ENCODE results near the gene RHBDD1. TPM values are rescaled to one million over a fixed set of nuclear protein-coding genes. Genes with fewer than 3 reads are reported as not detected.

The RHBDD1 gene
- total and polyA plus RNA-seq, 5 donors from 2014 or later = 24.7 to 56.4 (median 27.4) TPM

DNA sequence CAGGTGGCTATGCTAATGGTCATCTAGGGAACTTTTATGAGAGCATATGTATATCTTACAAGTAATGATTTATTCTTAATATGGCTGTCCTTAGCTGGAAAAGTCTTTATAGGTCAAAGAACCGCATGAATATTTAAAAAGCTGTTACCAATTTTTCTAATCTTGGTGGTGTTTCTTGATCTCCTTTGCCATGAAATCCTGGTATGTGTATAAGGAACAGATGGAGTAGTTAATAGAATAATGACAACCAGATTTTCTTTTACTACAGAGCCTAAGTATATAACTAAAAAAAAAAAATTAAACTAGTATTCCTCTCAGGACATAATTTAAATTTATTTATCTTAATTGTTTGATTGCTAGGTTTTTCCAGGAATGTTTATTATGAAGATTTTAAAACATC lies 74.5 kb downstream of the RHBDD1 start:
- Mint-ChIP-seq H3K4me1 (peaks cover 3 to 21% (median 12%) of the 10 kb centered on the region in 4 donors), H3K27me3 (no peaks in the 10 kb centered on the region), H3K4me3 (no peak overlapping the region), H3K36me3 (peaks cover 66% of the 10 kb centered on the region), H3K27ac (no peak overlapping the region), H3K9me3 (peaks cover 0 to 4% (median 0%) of the 10 kb centered on the region in 7 donors)
- no peak for ATAC-seq (ENCODE audit: low read depth in 2 of 2)
- no peak for DNase-seq
- Histone ChIP-seq H3K9me3 (ENCODE audit: control insufficient read depth in 2 of 2, low read length in 2 of 2) (no peaks in the 10 kb centered on the region), H3K27ac (ENCODE audit: insufficient read depth, low read length, poor library complexity, severe bottlenecking) (no peak overlapping the region), H3K27me3 (ENCODE audit: control insufficient read depth, insufficient read depth, low read length) (no peaks in the 10 kb centered on the region), H3K4me1 (ENCODE audit: control insufficient read depth, insufficient read depth, low read length, poor library complexity, severe bottlenecking) (no peaks in the 10 kb centered on the region), H3K36me3 (ENCODE audit: control insufficient read depth, insufficient read depth, low read length) (peaks cover 25% of the 10 kb centered on the region), H3K4me3 (ENCODE audit: low read depth, low read length) (no peak overlapping the region)

DNA sequence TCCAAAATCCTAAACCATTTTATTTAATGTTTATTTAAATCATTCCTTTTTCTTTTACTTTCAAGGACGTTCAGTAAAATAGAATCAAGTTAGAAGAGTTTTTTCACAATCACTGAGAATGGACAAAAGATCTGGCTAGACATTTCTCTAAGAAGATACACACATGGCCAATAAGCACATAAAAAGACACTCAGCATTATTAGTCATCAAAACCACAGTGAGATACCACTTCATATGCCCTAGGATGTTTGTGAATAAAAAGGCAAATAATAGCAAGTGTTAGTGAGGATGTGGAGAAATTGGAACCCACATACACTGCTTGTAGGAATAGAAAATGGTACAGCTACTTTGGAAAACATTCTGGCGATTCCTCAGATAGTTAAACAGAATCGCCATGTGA lies 76.1 kb downstream of the RHBDD1 start:
- Histone ChIP-seq H3K27me3 (ENCODE audit: control insufficient read depth, insufficient read depth, low read length) (no peaks in the 10 kb centered on the region), H3K4me1 (ENCODE audit: control insufficient read depth, insufficient read depth, low read length, poor library complexity, severe bottlenecking) (no peaks in the 10 kb centered on the region), H3K4me3 (ENCODE audit: low read depth, low read length) (no peak overlapping the region), H3K27ac (ENCODE audit: insufficient read depth, low read length, poor library complexity, severe bottlenecking) (no peak overlapping the region), H3K9me3 (ENCODE audit: control insufficient read depth in 2 of 2, low read length in 2 of 2) (no peaks in the 10 kb centered on the region), H3K36me3 (ENCODE audit: control insufficient read depth, insufficient read depth, low read length) (peaks cover 25% of the 10 kb centered on the region)
- DNase-seq = no peak
- no peaks in the 10 kb centered on the region for H3K27me3 Mint-ChIP-seq
- H3K4me1 Mint-ChIP-seq = peaks cover 9 to 22% (median 16%) of the 10 kb centered on the region in 4 donors
- ATAC-seq (ENCODE audit: low read depth in 2 of 2) = no peak
- no peak overlapping the region for H3K4me3 Mint-ChIP-seq
- peaks cover 0 to 4% (median 0%) of the 10 kb centered on the region in 7 donors for H3K9me3 Mint-ChIP-seq
- no peak overlapping the region for H3K27ac Mint-ChIP-seq
- H3K36me3 Mint-ChIP-seq = peaks cover 60% of the 10 kb centered on the region

DNA sequence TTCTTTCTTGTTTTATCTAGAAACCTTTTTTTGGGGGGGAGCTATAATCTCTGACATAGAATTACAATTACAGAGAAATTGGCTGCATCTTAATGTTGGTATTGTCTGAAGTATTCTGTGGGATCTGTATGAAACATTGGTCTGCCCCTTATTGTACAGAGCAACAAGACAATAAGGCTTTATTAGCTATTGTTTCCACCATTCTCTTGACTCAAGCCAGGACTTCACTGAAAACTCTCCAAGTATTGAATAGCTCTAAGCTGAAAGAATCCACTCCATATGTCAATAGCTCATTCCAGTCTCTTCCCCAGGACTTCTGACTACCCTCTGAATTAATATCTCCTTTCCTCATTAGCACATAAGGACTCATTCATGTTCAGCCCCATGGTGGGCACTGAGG lies 77.8 kb downstream of the RHBDD1 start:
- peaks cover 13 to 25% (median 17%) of the 10 kb centered on the region in 4 donors for H3K4me1 Mint-ChIP-seq
- H3K27ac ChIP-seq (ENCODE audit: insufficient read depth, low read length, poor library complexity, severe bottlenecking) = no peak overlapping the region
- no peak overlapping the region for H3K27ac Mint-ChIP-seq
- no peaks in the 10 kb centered on the region for H3K4me1 ChIP-seq (ENCODE audit: control insufficient read depth, insufficient read depth, low read length, poor library complexity, severe bottlenecking)
- DNase-seq (no peak), ATAC-seq (ENCODE audit: low read depth in 2 of 2) (no peak)
- no peaks in the 10 kb centered on the region for H3K9me3 ChIP-seq (ENCODE audit: control insufficient read depth in 2 of 2, low read length in 2 of 2)
- no peaks in the 10 kb centered on the region for H3K27me3 ChIP-seq (ENCODE audit: control insufficient read depth, insufficient read depth, low read length)
- H3K4me3 Mint-ChIP-seq = no peak overlapping the region
- H3K4me3 ChIP-seq (ENCODE audit: low read depth, low read length) = no peak overlapping the region
- H3K36me3 ChIP-seq (ENCODE audit: control insufficient read depth, insufficient read depth, low read length) = peaks cover 19% of the 10 kb centered on the region
- H3K27me3 Mint-ChIP-seq = no peaks in the 10 kb centered on the region
- peaks cover 0 to 4% (median 0%) of the 10 kb centered on the region in 7 donors for H3K9me3 Mint-ChIP-seq
- peaks cover 56% of the 10 kb centered on the region for H3K36me3 Mint-ChIP-seq

DNA sequence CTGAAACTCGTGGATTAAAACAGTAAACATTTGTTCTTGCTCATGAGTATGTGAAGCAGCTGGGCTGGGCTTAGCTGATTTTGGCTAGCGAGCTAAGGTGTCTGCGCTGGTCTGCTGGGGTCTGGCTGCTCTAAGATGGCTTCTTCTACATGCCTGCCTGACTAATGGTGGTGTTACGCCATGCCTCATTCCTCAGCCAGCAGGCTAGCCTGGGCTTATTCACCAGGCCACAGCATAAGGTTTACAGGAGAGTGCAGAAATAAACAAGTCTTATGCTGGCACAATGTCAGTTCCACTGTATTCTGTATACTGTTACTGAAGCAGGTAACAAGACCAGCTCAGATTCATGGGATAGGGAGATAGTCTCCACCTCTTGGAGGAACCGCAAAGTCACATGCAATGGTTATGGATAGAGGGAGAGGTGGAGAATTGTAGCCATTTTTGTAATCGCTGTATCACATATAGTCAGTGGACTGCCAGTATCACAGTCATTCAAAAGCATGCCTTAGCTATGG lies 80.0 kb downstream of the RHBDD1 start:
- no peak for ATAC-seq (ENCODE audit: low read depth in 2 of 2)
- H3K27ac Mint-ChIP-seq = peak overlapping the region; percentile 3 to 33 (median 17)
- H3K4me1 ChIP-seq (ENCODE audit: control insufficient read depth, insufficient read depth, low read length, poor library complexity, severe bottlenecking) = no peaks in the 10 kb centered on the region
- H3K36me3 Mint-ChIP-seq = peaks cover 51% of the 10 kb centered on the region
- H3K4me3 ChIP-seq (ENCODE audit: low read depth, low read length) = no peak overlapping the region
- no peak overlapping the region for H3K27ac ChIP-seq (ENCODE audit: insufficient read depth, low read length, poor library complexity, severe bottlenecking)
- H3K36me3 ChIP-seq (ENCODE audit: control insufficient read depth, insufficient read depth, low read length) = peaks cover 11% of the 10 kb centered on the region
- DNase-seq = no peak
- H3K4me3 Mint-ChIP-seq = no peak overlapping the region
- peaks cover 18 to 34% (median 21%) of the 10 kb centered on the region in 4 donors for H3K4me1 Mint-ChIP-seq
- no peaks in the 10 kb centered on the region for H3K27me3 ChIP-seq (ENCODE audit: control insufficient read depth, insufficient read depth, low read length)
- H3K9me3 Mint-ChIP-seq = peaks cover 0 to 4% (median 0%) of the 10 kb centered on the region in 7 donors
- no peaks in the 10 kb centered on the region for H3K27me3 Mint-ChIP-seq
- no peaks in the 10 kb centered on the region for H3K9me3 ChIP-seq (ENCODE audit: control insufficient read depth in 2 of 2, low read length in 2 of 2)

DNA sequence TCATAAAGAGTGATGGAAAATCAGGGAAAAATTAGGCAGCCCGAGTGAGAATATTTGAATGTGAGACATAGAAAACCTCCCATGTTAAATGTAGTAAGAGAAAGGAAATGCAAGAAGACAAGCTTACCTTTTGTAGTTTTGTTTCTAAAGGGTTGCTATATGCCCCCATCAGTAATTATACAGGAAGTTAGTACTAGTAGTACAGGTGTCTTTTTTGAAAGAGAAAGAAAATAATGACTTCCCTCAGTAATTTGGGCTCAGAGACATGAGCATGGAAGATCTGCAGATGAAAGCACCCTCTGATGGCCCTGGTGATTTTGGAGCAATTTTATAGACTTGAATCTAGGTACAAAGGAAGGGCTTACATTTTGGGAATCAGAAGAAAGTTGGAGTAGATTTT lies 80.8 kb downstream of the RHBDD1 start:
- Histone ChIP-seq H3K4me3 (ENCODE audit: low read depth, low read length) (no peak overlapping the region), H3K36me3 (ENCODE audit: control insufficient read depth, insufficient read depth, low read length) (peaks cover 11% of the 10 kb centered on the region), H3K9me3 (ENCODE audit: control insufficient read depth in 2 of 2, low read length in 2 of 2) (no peaks in the 10 kb centered on the region), H3K27me3 (ENCODE audit: control insufficient read depth, insufficient read depth, low read length) (no peaks in the 10 kb centered on the region), H3K27ac (ENCODE audit: insufficient read depth, low read length, poor library complexity, severe bottlenecking) (peak overlapping the region; percentile 27), H3K4me1 (ENCODE audit: control insufficient read depth, insufficient read depth, low read length, poor library complexity, severe bottlenecking) (no peaks in the 10 kb centered on the region)
- Mint-ChIP-seq H3K4me1 (peaks cover 20 to 34% (median 22%) of the 10 kb centered on the region in 4 donors), H3K9me3 (peaks cover 0 to 8% (median 1%) of the 10 kb centered on the region in 7 donors), H3K36me3 (peaks cover 48% of the 10 kb centered on the region), H3K27me3 (no peaks in the 10 kb centered on the region), H3K27ac (peak overlapping the region; percentile 3 to 81 (median 60)), H3K4me3 (peak overlapping the region in 1 of 4 donors; percentile 8)
- peak in 1 of 3 donors; percentile 10 for DNase-seq
- ATAC-seq (ENCODE audit: low read depth in 2 of 2) = peak in 1 of 2 donors; percentile 40

DNA sequence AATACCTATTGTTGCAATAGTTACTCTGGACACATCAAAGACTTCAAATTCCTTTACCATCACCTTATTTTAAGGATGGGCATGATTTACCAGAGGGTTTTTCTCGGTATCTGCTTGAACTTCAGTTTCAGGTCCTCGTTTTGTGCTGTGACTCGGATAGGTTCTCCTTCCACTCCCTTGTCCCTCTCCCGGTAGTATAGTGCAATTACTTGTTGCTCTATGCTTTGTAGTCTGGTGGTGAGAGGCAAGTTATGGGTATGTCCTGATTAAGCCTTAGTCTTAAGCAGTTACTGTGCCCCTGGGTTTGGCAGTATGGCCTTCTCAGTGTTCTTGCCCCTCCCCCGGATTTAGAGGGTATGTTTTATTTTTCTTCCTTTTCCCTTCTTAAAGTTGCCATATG lies 96.6 kb downstream of the RHBDD1 start:
- Histone ChIP-seq H3K4me1 (ENCODE audit: control insufficient read depth, insufficient read depth, low read length, poor library complexity, severe bottlenecking) (no peaks in the 10 kb centered on the region), H3K27ac (ENCODE audit: insufficient read depth, low read length, poor library complexity, severe bottlenecking) (no peak overlapping the region), H3K9me3 (ENCODE audit: control insufficient read depth in 2 of 2, low read length in 2 of 2) (no peaks in the 10 kb centered on the region), H3K36me3 (ENCODE audit: control insufficient read depth, insufficient read depth, low read length) (peaks cover 7% of the 10 kb centered on the region), H3K4me3 (ENCODE audit: low read depth, low read length) (no peak overlapping the region), H3K27me3 (ENCODE audit: control insufficient read depth, insufficient read depth, low read length) (no peaks in the 10 kb centered on the region)
- DNase-seq (no peak), ATAC-seq (ENCODE audit: low read depth in 2 of 2) (no peak)
- Mint-ChIP-seq H3K9me3 (peaks cover 0 to 3% (median 0%) of the 10 kb centered on the region in 7 donors), H3K36me3 (peaks cover 14% of the 10 kb centered on the region), H3K27ac (no peak overlapping the region), H3K4me1 (peaks cover 3 to 25% (median 13%) of the 10 kb centered on the region in 4 donors), H3K27me3 (no peaks in the 10 kb centered on the region), H3K4me3 (no peak overlapping the region)

DNA sequence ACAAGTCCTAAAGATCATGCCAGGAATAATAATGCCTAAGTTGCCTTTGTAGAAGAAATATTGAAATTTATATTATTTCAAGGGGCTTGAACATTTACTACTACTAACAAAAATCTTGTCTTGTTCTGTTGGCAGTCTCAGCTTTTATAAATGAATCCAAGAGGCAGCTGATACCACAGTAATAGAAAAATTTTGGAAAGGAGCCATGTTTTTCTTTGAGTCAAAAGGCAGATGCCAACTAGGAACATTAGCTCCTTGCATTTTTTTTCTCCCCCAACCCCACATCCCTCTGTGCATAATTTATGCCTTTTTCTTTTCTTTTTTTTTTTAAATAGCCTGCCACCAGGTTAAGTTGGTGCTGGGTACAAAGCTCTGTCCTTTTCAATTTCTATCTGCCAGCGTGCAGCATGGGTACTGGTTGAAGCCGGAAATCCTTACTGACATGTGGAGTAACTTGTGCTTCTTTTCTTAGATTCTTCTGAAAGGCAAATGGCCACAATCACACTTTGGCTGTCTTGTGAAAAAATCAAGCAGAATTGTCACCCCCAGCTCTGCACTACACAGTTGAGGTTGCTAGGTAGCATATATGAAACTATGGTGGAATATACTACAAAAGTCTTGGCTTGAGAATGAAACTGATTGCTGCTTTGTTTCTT lies 98.8 kb downstream of the RHBDD1 start:
- DNase-seq (no peak), ATAC-seq (ENCODE audit: low read depth in 2 of 2) (no peak)
- no peaks in the 10 kb centered on the region for H3K4me1 ChIP-seq (ENCODE audit: control insufficient read depth, insufficient read depth, low read length, poor library complexity, severe bottlenecking)
- no peaks in the 10 kb centered on the region for H3K27me3 ChIP-seq (ENCODE audit: control insufficient read depth, insufficient read depth, low read length)
- Mint-ChIP-seq H3K4me1 (peaks cover 3 to 25% (median 14%) of the 10 kb centered on the region in 4 donors), H3K36me3 (peaks cover 27% of the 10 kb centered on the region), H3K4me3 (no peak overlapping the region), H3K27me3 (no peaks in the 10 kb centered on the region), H3K9me3 (peaks cover 0 to 2% (median 0%) of the 10 kb centered on the region in 7 donors), H3K27ac (peak overlapping the region in 1 of 3 donors; percentile 52)
- H3K36me3 ChIP-seq (ENCODE audit: control insufficient read depth, insufficient read depth, low read length) = peaks cover 5% of the 10 kb centered on the region
- H3K27ac ChIP-seq (ENCODE audit: insufficient read depth, low read length, poor library complexity, severe bottlenecking) = no peak overlapping the region
- H3K4me3 ChIP-seq (ENCODE audit: low read depth, low read length) = no peak overlapping the region
- H3K9me3 ChIP-seq (ENCODE audit: control insufficient read depth in 2 of 2, low read length in 2 of 2) = no peaks in the 10 kb centered on the region

All from CD4-positive, CD25-positive, alpha-beta regulatory T cell (primary cell).